K562 (cell line): ENCODE measurements around the gene MAP4. TPM values are rescaled to one million over a fixed set of nuclear protein-coding genes. Genes with fewer than 3 reads are reported as not detected.

Experiments
- ATAC-seq: fragments of 200-7000 bp; cut with Tn5 transposase; 3 replicates; pipeline ENCODE4 v1.9.1; 2020; ENCODE audit warnings: moderate library complexity
- BruUV-seq: library from RNA; stranded (reverse); fragments of 400-500 nt; replicated peaks from 2 replicates; lab custom pipeline; 2021; lab: Mats Ljungman, UMichigan
- CTCF ChIA-PET: fragments of 300-600 bp; formaldehyde crosslinking; extraction: SDS; loops from one replicate; lab custom pipeline; 2021; ENCODE audit warnings: low intra/inter-chr PET ratio; lab: Yijun Ruan, JAX
- POLR2A ChIA-PET: fragments of 300-600, 350-650 bp; sonication (Branson Sonifier 250); formaldehyde crosslinking; extraction: SDS; loops from one replicate; lab custom pipeline; 2021; ENCODE audit warnings: antibody characterized with exemption, inconsistent platforms; lab: Yijun Ruan, JAX
- DNase-seq, 4 experiments: peaks; one replicate each; pipeline versions ENCODE4 v3.0.0 to v3.0.0-alpha.2; 2011 to 2018; ENCODE audit warnings: low spot score in 3 of 4, mixed read lengths in 3 of 4; ENCODE audit errors: extremely low read depth in 1 of 4
- FAIRE-seq: peaks from 2 replicates; lab custom pipeline; 2011; peaks lifted over from hg19 to GRCh38; lab: Jason Lieb, UNC
- H2AFZ ChIP-seq: 2 replicates; pipeline ENCODE4 v1.6.0; 2011; ENCODE audit warnings: low read depth, low read length, control low read depth, inconsistent platforms
- H3K27ac ChIP-seq: fragments of 200-600 bp; 3 replicates; pipeline ENCODE4 v1.8.0; 2011; ENCODE audit warnings: low read depth, mild to moderate bottlenecking, control low read depth, inconsistent platforms, low read length, moderate library complexity, mixed read lengths; ENCODE audit errors: extremely low read depth
- H3K27me3 ChIP-seq, 2 experiments: fragments of 300-600 bp in 1 of 2; 2 replicates in 1 of 2; 3 replicates in 1 of 2; pipeline versions ENCODE4 v1.6.0 to v1.8.0; 2011; ENCODE audit warnings: inconsistent platforms in 2 of 2, low read length in 2 of 2, mild to moderate bottlenecking in 1 of 2, mixed read lengths in 1 of 2, moderate library complexity in 1 of 2; ENCODE audit not compliant: control insufficient read depth in 2 of 2, insufficient read depth in 2 of 2
- H3K36me3 ChIP-seq: fragments of 300-600 bp; 3 replicates; pipeline ENCODE4 v1.8.0; 2011; ENCODE audit warnings: mild to moderate bottlenecking, low read length, inconsistent platforms; ENCODE audit not compliant: control insufficient read depth, insufficient read depth
- H3K4me1 ChIP-seq, 2 experiments: fragments of 200-600 bp in 1 of 2; replicated peaks in 1 of 2; 2 replicates in 1 of 2; 3 replicates in 1 of 2; pipeline versions ENCODE4 v1.5.1 to v1.8.0; 2011; ENCODE audit warnings: inconsistent platforms in 2 of 2, low read length in 2 of 2, mild to moderate bottlenecking in 1 of 2, mixed read lengths in 1 of 2, moderate library complexity in 1 of 2; ENCODE audit not compliant: control insufficient read depth in 2 of 2, insufficient read depth in 2 of 2
- H3K4me2 ChIP-seq: 2 replicates; pipeline ENCODE4 v1.6.1; 2011; ENCODE audit warnings: low read length, control low read depth, inconsistent platforms, mixed read lengths; ENCODE audit not compliant: insufficient read depth
- H3K4me3 ChIP-seq: fragments of 200-600 bp; sonication (generic), shearing (Covaris generic); 2 replicates; pipeline ENCODE4 v1.5.1; 2016; ENCODE audit warnings: control low read depth, inconsistent platforms
- H3K79me2 ChIP-seq: fragments of 200-600 bp; 3 replicates; pipeline ENCODE4 v1.8.0; 2011; ENCODE audit warnings: low read length, inconsistent platforms; ENCODE audit not compliant: control insufficient read depth, insufficient read depth
- H3K9ac ChIP-seq, 2 experiments: 2 replicates each; pipeline versions ENCODE4 v1.6.0 to v1.6.1; 2011; ENCODE audit warnings: low read depth in 2 of 2, low read length in 2 of 2, control low read depth in 1 of 2, inconsistent platforms in 1 of 2, mild to moderate bottlenecking in 1 of 2, mixed read lengths in 1 of 2; ENCODE audit not compliant: insufficient read depth in 1 of 2
- H3K9me1 ChIP-seq: one replicate; pipeline ENCODE4 v1.6.0; 2011; ENCODE audit warnings: inconsistent platforms, mild to moderate bottlenecking, low read length, moderate library complexity; ENCODE audit not compliant: control insufficient read depth, insufficient read depth
- H3K9me3 ChIP-seq: replicated peaks from 2 replicates; pipeline ENCODE4 v1.5.1; 2011; ENCODE audit warnings: low read depth, low read length, inconsistent platforms; ENCODE audit not compliant: control insufficient read depth, insufficient read depth
- H4K20me1 ChIP-seq: replicated peaks from 2 replicates; pipeline ENCODE4 v1.6.1; 2011; ENCODE audit warnings: low read length, inconsistent platforms, mixed read lengths; ENCODE audit not compliant: control insufficient read depth, insufficient read depth
- CEBPG ChIP-seq, 3 experiments: fragments of 200-800 bp in 1 of 3; sonication (Bioruptor generic) in 1 of 3; sonication (generic) in 1 of 3; formaldehyde crosslinking in 1 of 3; IDR thresholded peaks in 2 of 3; conservative IDR thresholded peaks in 1 of 3; 2 replicates each; pipeline versions ENCODE4 v1.6.1 to v1.8.0; 2016 to 2022; ENCODE audit warnings: missing compliant biosample characterization in 2 of 3, missing genetic modification characterization in 2 of 3, mild to moderate bottlenecking in 1 of 3, missing genetic modification reagents in 1 of 3
- SMC3 ChIP-seq: conservative IDR thresholded peaks from 2 replicates; pipeline ENCODE4 v1.6.1; 2011; ENCODE audit warnings: low read depth, low read length, improper control_type of control experiment; ENCODE audit not compliant: insufficient read depth
- TFAM ChIP-seq: fragments of 250-450 bp; sonication (Bioruptor Pico); conservative IDR thresholded peaks from 2 replicates; pipeline ENCODE4 v1.5.0; 2021; ENCODE audit warnings: mild to moderate bottlenecking, moderate library complexity
- ZNF146 ChIP-seq: IDR thresholded peaks from one replicate; pipeline ENCODE4 v1.6.1; 2018; ENCODE audit warnings: missing compliant biosample characterization; ENCODE audit not compliant: unreplicated experiment
- WGBS: fragments of 100-300 bp; shearing (Covaris generic); methylation state at CpG from one replicate; pipeline ENCODE4 v1.1.6; 2016; ENCODE audit warnings: low coverage, mixed read lengths; ENCODE audit not compliant: insufficient coverage; ENCODE audit errors: missing lambda C conversion rate; 5-methylcytosine and 5-hydroxymethylcytosine counted together
- in situ Hi-C: fragments of 300-500 bp; cut with MboI; formaldehyde crosslinking; loops from 4 replicates; pipeline ENCODE4 v1.15.0; 2018; ENCODE audit warnings: inconsistent platforms, mixed read lengths
- intact Hi-C: fragments of 100-400 bp; cut with micrococcal nuclease; formaldehyde crosslinking; loops from 2 replicates; pipeline ENCODE4 v1.14.2; 2022
- polyA plus RNA-seq, 8 experiments: library from polyadenylated mRNA; depleted of rRNA in 4 of 8; stranded (reverse) in 5 of 8; unstranded in 3 of 8; fragments of >200 nt; fragmentation: Nextera tagmentation in 2 of 8; fragmentation: Illumina TruSeq in 1 of 8; extraction: Ambion mirVana in 2 of 8; extraction: Trizol in 1 of 8; gene quantifications; 2 replicates each; pipeline versions ENCODE4 v1.2.1 to v1.2.3, GENCODE V29; 2011 to 2014; ENCODE audit warnings: inconsistent platforms in 1 of 8, missing spikeins in 1 of 8
- total RNA-seq, 7 experiments: library from RNA; depleted of rRNA in 6 of 7; stranded (reverse); fragments of >200 nt in 6 of 7; fragmentation: Illumina TruSeq in 2 of 7; extraction: Trizol in 2 of 7; gene quantifications; 2 replicates each; pipeline versions ENCODE4 v1.2.1 to v1.2.3, GENCODE V29; 2011 to 2021; ENCODE audit warnings: low replicate concordance in 1 of 7
- TF ChIP-seq, protein P1 (sequence below): fragments of 250-450 bp; sonication (Bioruptor Pico); IDR thresholded peaks from 2 replicates; pipeline ENCODE4 v1.5.0; 2021; ENCODE audit warnings: mild to moderate bottlenecking, borderline replicate concordance
- TF ChIP-seq, protein P2 (sequence below): fragments of 250-450 bp; sonication (Bioruptor Pico); IDR thresholded peaks from 2 replicates; pipeline ENCODE4 v1.8.0; 2022; ENCODE audit warnings: moderate library complexity, mild to moderate bottlenecking, inconsistent platforms
- TF ChIP-seq, protein P3 (sequence below): fragments of 450-650 bp; IDR thresholded peaks from 2 replicates; pipeline ENCODE4 v1.6.1; 2017; ENCODE audit warnings: antibody characterized with exemption

The MAP4 gene
- total and polyA plus RNA-seq, 9 of the 15 experiments (the other 6 are each of a cell fraction or from before 2014, with no cell fraction given): 13.3 to 141 (median 36.8) TPM

DNA sequence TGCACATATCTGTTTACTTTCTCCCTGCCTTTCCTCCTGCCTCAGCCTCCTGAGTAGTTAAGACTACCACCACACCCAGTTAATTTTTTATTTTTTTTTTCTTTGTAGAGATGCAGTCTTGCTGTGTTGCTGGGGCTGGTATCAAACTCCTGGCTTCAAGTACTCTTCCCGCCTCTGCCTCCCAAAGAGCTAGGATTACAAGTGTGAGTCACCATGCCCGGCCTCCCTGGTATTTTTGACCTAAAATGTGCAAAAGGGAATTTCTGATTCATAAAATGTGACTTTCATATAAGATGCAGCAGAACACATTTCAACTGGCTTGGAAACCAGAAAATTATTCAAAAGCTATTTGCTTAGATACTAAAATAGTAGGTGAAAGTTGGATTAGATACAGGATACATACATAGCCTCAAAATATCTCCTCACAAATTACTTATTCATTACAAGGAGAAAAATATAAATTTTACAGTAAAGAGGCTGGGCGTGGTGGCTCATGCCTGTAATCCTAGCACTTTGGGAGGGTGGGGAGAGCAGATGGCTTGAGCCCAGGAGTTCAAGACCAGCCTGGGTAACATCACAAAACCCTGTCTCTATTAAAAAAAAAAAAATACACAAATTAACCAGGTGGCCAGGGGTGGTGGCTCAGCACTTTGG is 32.0 kb downstream of the MAP4 start:
- Histone ChIP-seq H3K4me3 (no peak overlapping the region), H3K27me3 (no peaks in the 10 kb centered on the region), H4K20me1 (no peaks in the 10 kb centered on the region), H3K9me1 (no peaks in the 10 kb centered on the region), H3K79me2 (peaks cover 9% of the 10 kb centered on the region; the same call in 2 of the 3 replicates), H3K4me2 (no peak overlapping the region), H3K27ac (no peak overlapping the region), H2AFZ (no peak overlapping the region), H3K4me1 (no peaks in the 10 kb centered on the region), H3K36me3 (peaks cover 9% of the 10 kb centered on the region), H3K9me3 (no peaks in the 10 kb centered on the region), H3K9ac (no peak overlapping the region)
- intact Hi-C loops (no loop called here), in situ Hi-C loops (no loop called here)
- no peak for TF ChIP-seq TFAM (CRISPR knock-in tag)
- TF ChIP-seq, protein P1, sequence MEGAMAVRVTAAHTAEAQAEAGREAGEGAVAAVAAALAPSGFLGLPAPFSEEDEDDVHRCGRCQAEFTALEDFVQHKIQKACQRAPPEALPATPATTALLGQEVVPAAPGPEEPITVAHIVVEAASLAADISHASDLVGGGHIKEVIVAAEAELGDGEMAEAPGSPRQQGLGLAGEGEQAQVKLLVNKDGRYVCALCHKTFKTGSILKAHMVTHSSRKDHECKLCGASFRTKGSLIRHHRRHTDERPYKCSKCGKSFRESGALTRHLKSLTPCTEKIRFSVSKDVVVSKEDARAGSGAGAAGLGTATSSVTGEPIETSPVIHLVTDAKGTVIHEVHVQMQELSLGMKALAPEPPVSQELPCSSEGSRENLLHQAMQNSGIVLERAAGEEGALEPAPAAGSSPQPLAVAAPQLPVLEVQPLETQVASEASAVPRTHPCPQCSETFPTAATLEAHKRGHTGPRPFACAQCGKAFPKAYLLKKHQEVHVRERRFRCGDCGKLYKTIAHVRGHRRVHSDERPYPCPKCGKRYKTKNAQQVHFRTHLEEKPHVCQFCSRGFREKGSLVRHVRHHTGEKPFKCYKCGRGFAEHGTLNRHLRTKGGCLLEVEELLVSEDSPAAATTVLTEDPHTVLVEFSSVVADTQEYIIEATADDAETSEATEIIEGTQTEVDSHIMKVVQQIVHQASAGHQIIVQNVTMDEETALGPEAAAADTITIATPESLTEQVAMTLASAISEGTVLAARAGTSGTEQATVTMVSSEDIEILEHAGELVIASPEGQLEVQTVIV: no peak
- TF ChIP-seq, protein P2, sequence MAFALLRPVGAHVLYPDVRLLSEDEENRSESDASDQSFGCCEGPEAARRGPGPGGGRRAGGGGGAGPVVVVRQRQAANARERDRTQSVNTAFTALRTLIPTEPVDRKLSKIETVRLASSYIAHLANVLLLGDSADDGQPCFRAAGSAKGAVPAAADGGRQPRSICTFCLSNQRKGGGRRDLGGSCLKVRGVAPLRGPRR (CRISPR knock-in tag): no peak
- TF ChIP-seq SMC3: no peak
- no peak for TF ChIP-seq ZNF146
- TF ChIP-seq, protein P3, sequence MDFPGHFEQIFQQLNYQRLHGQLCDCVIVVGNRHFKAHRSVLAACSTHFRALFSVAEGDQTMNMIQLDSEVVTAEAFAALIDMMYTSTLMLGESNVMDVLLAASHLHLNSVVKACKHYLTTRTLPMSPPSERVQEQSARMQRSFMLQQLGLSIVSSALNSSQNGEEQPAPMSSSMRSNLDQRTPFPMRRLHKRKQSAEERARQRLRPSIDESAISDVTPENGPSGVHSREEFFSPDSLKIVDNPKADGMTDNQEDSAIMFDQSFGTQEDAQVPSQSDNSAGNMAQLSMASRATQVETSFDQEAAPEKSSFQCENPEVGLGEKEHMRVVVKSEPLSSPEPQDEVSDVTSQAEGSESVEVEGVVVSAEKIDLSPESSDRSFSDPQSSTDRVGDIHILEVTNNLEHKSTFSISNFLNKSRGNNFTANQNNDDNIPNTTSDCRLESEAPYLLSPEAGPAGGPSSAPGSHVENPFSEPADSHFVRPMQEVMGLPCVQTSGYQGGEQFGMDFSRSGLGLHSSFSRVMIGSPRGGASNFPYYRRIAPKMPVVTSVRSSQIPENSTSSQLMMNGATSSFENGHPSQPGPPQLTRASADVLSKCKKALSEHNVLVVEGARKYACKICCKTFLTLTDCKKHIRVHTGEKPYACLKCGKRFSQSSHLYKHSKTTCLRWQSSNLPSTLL: no peak
- TF ChIP-seq CEBPG (CRISPR knock-in tag; IDR thresholded peaks at IDR 0.05): no peak
- TF ChIP-seq CEBPG (tag; conservative IDR thresholded peaks at IDR 0.05 in 1 of 2, IDR thresholded peaks at IDR 0.05 in 1 of 2): no peak
- 94% methylated on average over 3 of the region's 3 CpGs for WGBS
- ATAC-seq (no peak), FAIRE-seq (no peak), DNase-seq (no peak)
- no TSS peak for BruUV-seq
- ChIA-PET CTCF (no interaction called here), POLR2A (interaction anchor here (0.8 kb wide), 1 partner anchor 226 kb away, joined by 3 read pairs; no protein-coding TSS in a partner anchor)
